Fibroblast of villous mesenchyme (primary cell): ENCODE measurements around the gene C9. TPM values are rescaled to one million over a fixed set of nuclear protein-coding genes. Genes with fewer than 3 reads are reported as not detected.
"Not testable (repeated sequence)": the region's sequence is repeated elsewhere in the genome, so short reads cannot be mapped to it uniquely, and the experiment has no call there.

Experiments used
- DNase-seq: peaks from one replicate; pipeline ENCODE4 v3.0.0-alpha.2; 2010; ENCODE audit warnings: low read depth
- H3K4me3 ChIP-seq: 2 replicates; pipeline ENCODE4 v1.5.1; 2011; ENCODE audit warnings: low read depth, mild to moderate bottlenecking, low read length
- total RNA-seq: library from RNA; depleted of rRNA; stranded (reverse); fragments of >200 nt; gene quantifications from 2 replicates; pipeline ENCODE4 v1.2.3, GENCODE V29; 2012
- TF ChIP-seq, protein P1 (sequence below): IDR thresholded peaks from 2 replicates; pipeline ENCODE4 v1.5.1; 2012; ENCODE audit warnings: low read depth, mild to moderate bottlenecking, low read length; ENCODE audit not compliant: insufficient read depth

C9 gene
- total RNA-seq, 1 donor, result not detected

GRCh38 chr5:39240750-39241149 lies 123.5 kb downstream of the C9 start:
- TF ChIP-seq, protein P1, sequence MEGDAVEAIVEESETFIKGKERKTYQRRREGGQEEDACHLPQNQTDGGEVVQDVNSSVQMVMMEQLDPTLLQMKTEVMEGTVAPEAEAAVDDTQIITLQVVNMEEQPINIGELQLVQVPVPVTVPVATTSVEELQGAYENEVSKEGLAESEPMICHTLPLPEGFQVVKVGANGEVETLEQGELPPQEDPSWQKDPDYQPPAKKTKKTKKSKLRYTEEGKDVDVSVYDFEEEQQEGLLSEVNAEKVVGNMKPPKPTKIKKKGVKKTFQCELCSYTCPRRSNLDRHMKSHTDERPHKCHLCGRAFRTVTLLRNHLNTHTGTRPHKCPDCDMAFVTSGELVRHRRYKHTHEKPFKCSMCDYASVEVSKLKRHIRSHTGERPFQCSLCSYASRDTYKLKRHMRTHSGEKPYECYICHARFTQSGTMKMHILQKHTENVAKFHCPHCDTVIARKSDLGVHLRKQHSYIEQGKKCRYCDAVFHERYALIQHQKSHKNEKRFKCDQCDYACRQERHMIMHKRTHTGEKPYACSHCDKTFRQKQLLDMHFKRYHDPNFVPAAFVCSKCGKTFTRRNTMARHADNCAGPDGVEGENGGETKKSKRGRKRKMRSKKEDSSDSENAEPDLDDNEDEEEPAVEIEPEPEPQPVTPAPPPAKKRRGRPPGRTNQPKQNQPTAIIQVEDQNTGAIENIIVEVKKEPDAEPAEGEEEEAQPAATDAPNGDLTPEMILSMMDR, result no peak
- DNase-seq, result no peak
- no peak overlapping the region for H3K4me3 ChIP-seq

- TF ChIP-seq, protein P1, result no peak
- H3K4me3 ChIP-seq, result no peak overlapping the region
- no peak for DNase-seq
These were observed 125.8 kb downstream of the C9 start for GRCh38 chr5:39238366-39239105.

GRCh38 chr5:39236718-39237117 lies 127.6 kb downstream of the C9 start:
- no peak for DNase-seq
- no peak overlapping the region for H3K4me3 ChIP-seq
- TF ChIP-seq, protein P1, result no peak

- TF ChIP-seq, protein P1, result no peak
- DNase-seq, result no peak
- no peak overlapping the region for H3K4me3 ChIP-seq
These were observed 128.6 kb downstream of the C9 start for GRCh38 chr5:39235648-39236047.

GRCh38 chr5:39234494-39234893 lies 129.8 kb downstream of the C9 start:
- DNase-seq, H3K4me3 ChIP-seq: not testable (repeated sequence)

Other genes with a start within 250 kb of the C9 start
- not detected in 2 replicates for gene FYB1, start 144.9 kb downstream of the C9 start, total RNA-seq
- gene DAB2, start 60.5 kb upstream of the C9 start, total RNA-seq, result 231 and 332 TPM in 2 replicates